SU-DHL-6 (cell line): Measurements from ENCODE around the gene DACH2.

Experiments used
- H2AFZ ChIP-seq: fragments of 200-600 bp; sonication (generic); 2 replicates; pipeline ENCODE4 v1.6.1; 2014; ENCODE audit warnings: low read depth, mild to moderate bottlenecking, moderate library complexity, mixed read lengths, antibody characterized with exemption, low read length; ENCODE audit not compliant: severe bottlenecking
- H3F3A ChIP-seq: fragments of 200-600 bp; shearing (Covaris generic); 2 replicates; pipeline ENCODE4 v1.6.0; 2016; ENCODE audit warnings: antibody characterized with exemption, mild to moderate bottlenecking; ENCODE audit not compliant: insufficient read depth
- H3K27ac ChIP-seq: fragments of 200-600 bp; sonication (generic); 2 replicates; pipeline ENCODE4 v1.5.1; 2016; ENCODE audit warnings: low read depth, mild to moderate bottlenecking, low read length, moderate library complexity, mixed read lengths
- H3K27me3 ChIP-seq: fragments of 200-600 bp; sonication (generic), shearing (Covaris generic); 2 replicates; pipeline ENCODE4 v1.6.0; 2014; ENCODE audit warnings: mild to moderate bottlenecking, low read length
- H3K36me3 ChIP-seq: fragments of 200-600 bp; sonication (generic); 2 replicates; pipeline ENCODE4 v1.6.1; 2014; ENCODE audit warnings: mild to moderate bottlenecking, low read length, mixed read lengths
- H3K4me2 ChIP-seq: fragments of 300-600, 200-600 bp; shearing (Covaris generic), sonication (generic); 2 replicates; pipeline ENCODE4 v1.6.0; 2014; ENCODE audit warnings: low read length, low read depth, mild to moderate bottlenecking; ENCODE audit not compliant: poor library complexity, severe bottlenecking
- H3K4me3 ChIP-seq: fragments of 200-600 bp; sonication (generic); 2 replicates; pipeline ENCODE4 v1.5.1; 2014; ENCODE audit warnings: antibody characterized with exemption, low read length, mild to moderate bottlenecking, mixed read lengths; ENCODE audit not compliant: insufficient read depth, poor library complexity, severe bottlenecking
- H3K79me2 ChIP-seq: fragments of 200-600 bp; sonication (generic); 2 replicates; pipeline ENCODE4 v1.6.1; 2014; ENCODE audit warnings: mild to moderate bottlenecking, low read length, moderate library complexity; ENCODE audit not compliant: insufficient read depth
- H3K9ac ChIP-seq: fragments of 200-600 bp; sonication (generic); 2 replicates; pipeline ENCODE4 v1.7.0; 2014; ENCODE audit warnings: mild to moderate bottlenecking, low read length
- H3K9me2 ChIP-seq: fragments of 200-600 bp; sonication (generic); replicated peaks from 2 replicates; pipeline ENCODE4 v1.6.1; 2014; ENCODE audit warnings: low read length; ENCODE audit not compliant: insufficient read depth
- H3K9me3 ChIP-seq: fragments of 200-600 bp; sonication (generic); 2 replicates; pipeline ENCODE4 v1.6.1; 2014; ENCODE audit warnings: low read length, mixed read lengths; ENCODE audit not compliant: insufficient read depth
- H4K20me1 ChIP-seq: fragments of 200-600 bp; sonication (generic); 2 replicates; pipeline ENCODE4 v1.6.1; 2014; ENCODE audit warnings: low read depth, mild to moderate bottlenecking, antibody characterized with exemption, low read length, moderate library complexity, mixed read lengths
- CTCF ChIP-seq: fragments of 200-600 bp; sonication (generic); IDR thresholded peaks from one replicate; pipeline ENCODE4 v1.5.1; 2017; ENCODE audit warnings: antibody characterized with exemption, mild to moderate bottlenecking, low read length, moderate library complexity; ENCODE audit not compliant: insufficient read depth, poor library complexity, severe bottlenecking
- EZH2phosphoT487 ChIP-seq: fragments of 200-600 bp; sonication (generic), shearing (Covaris generic); conservative IDR thresholded peaks from 2 replicates; pipeline ENCODE4 v1.6.1; 2018; ENCODE audit warnings: mild to moderate bottlenecking, antibody characterized with exemption, low read length, moderate library complexity, mixed read lengths

Gene DACH2

GRCh38 chrX:86148024-86148511 is at the start of gene DACH2:
Gene DACH2 (plus strand): TSS chrX:86148451.
- Histone ChIP-seq H3K36me3 (no peaks in the 10 kb centered on the region), H3K4me2 (no peak within 1 kb of the TSS), H3K79me2 (no peaks in the 10 kb centered on the region), H2AFZ (no peak within 1 kb of the TSS), H4K20me1 (no peaks in the 10 kb centered on the region), H3K27me3 (no peaks in the 10 kb centered on the region), H3K9ac (no peak within 1 kb of the TSS), H3K9me3 (no peaks in the 10 kb centered on the region), H3K4me3 (no peak within 1 kb of the TSS), H3K27ac (no peak within 1 kb of the TSS), H3K9me2 (no peaks in the 10 kb centered on the region), H3F3A (no peaks in the 10 kb centered on the region)
- TF ChIP-seq EZH2phosphoT487 (no peak), CTCF (no peak)

- no peak overlapping the region for H2AFZ ChIP-seq
- no peaks in the 10 kb centered on the region for H3K79me2 ChIP-seq
- no peak overlapping the region for H3K4me2 ChIP-seq
- no peaks in the 10 kb centered on the region for H3K27me3 ChIP-seq
- H3K27ac ChIP-seq: no peak overlapping the region
- no peaks in the 10 kb centered on the region for H3F3A ChIP-seq
- TF ChIP-seq EZH2phosphoT487 (no peak), CTCF (no peak)
- H3K4me3 ChIP-seq: no peak overlapping the region
- H3K9me2 ChIP-seq: no peaks in the 10 kb centered on the region
- no peaks in the 10 kb centered on the region for H4K20me1 ChIP-seq
- no peaks in the 10 kb centered on the region for H3K9me3 ChIP-seq
- H3K9ac ChIP-seq: no peak overlapping the region
- no peaks in the 10 kb centered on the region for H3K36me3 ChIP-seq
Observed at GRCh38 chrX:86102341-86102740, 45.9 kb upstream of the DACH2 start.

- H3K9ac ChIP-seq: no peak overlapping the region
- H3K27me3 ChIP-seq: no peaks in the 10 kb centered on the region
- no peak overlapping the region for H3K27ac ChIP-seq
- no peaks in the 10 kb centered on the region for H4K20me1 ChIP-seq
- H2AFZ ChIP-seq: no peak overlapping the region
- no peak overlapping the region for H3K4me2 ChIP-seq
- no peak overlapping the region for H3K4me3 ChIP-seq
- H3F3A ChIP-seq: no peaks in the 10 kb centered on the region
- no peaks in the 10 kb centered on the region for H3K79me2 ChIP-seq
- TF ChIP-seq CTCF: no peak
- no peak for TF ChIP-seq EZH2phosphoT487
- H3K9me3 ChIP-seq: no peaks in the 10 kb centered on the region
- H3K36me3 ChIP-seq: no peaks in the 10 kb centered on the region
- H3K9me2 ChIP-seq: no peaks in the 10 kb centered on the region
Observed at GRCh38 chrX:86103061-86103460, 45.2 kb upstream of the DACH2 start.
